ENCODE data around the gene GJA3.
"Not testable (repeated sequence)": the region's sequence is repeated elsewhere in the genome, so short reads cannot be mapped to it uniquely, and the experiment has no call there.

Gene GJA3

GRCh38 chr13:20182231-20182846 is 21.5 kb upstream of the GJA3 start:
- DNase-seq (ENCODE audit: low read depth) = peak; percentile 59

DNA sequence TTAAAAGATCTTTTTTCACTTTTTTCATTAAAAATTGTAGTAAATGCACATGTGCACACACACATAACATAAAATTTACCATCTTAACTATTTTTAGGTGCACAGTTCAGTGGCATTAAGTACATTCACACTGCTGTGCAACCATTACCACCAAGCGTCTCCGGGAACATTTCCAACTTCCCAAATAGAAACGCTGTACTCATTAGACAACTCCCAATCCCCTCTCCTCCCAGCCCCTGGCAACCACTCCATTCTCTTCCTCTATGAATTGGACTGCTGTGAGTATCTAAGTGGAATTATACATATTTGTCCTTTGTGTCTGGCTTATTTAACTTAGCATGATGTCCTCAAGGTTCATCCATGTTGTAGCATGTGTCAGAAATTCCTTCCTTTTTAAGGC is 20.3 kb upstream of the GJA3 start:
- no peak for DNase-seq (ENCODE audit: low read depth)

DNA sequence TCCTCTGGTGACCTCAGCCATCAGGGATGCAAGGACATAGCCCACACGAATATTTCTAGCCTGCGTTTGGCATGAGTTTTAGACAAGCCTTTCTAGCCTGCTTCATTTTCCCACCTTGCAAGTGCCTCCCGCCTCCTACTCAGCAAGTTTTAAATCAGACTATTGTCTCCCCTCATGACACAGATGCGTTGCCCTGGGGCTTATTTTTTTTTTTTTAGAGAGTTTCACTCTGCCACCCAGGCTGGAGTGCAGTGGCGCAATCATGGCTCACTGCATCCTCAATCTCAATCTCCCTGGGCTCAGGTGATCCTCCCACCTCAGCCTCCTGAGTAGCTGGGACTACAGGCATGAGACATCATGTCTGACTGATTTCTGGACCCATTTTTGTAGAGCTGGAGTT is 17.3 kb upstream of the GJA3 start:
- no peak for DNase-seq (ENCODE audit: low read depth)

DNA sequence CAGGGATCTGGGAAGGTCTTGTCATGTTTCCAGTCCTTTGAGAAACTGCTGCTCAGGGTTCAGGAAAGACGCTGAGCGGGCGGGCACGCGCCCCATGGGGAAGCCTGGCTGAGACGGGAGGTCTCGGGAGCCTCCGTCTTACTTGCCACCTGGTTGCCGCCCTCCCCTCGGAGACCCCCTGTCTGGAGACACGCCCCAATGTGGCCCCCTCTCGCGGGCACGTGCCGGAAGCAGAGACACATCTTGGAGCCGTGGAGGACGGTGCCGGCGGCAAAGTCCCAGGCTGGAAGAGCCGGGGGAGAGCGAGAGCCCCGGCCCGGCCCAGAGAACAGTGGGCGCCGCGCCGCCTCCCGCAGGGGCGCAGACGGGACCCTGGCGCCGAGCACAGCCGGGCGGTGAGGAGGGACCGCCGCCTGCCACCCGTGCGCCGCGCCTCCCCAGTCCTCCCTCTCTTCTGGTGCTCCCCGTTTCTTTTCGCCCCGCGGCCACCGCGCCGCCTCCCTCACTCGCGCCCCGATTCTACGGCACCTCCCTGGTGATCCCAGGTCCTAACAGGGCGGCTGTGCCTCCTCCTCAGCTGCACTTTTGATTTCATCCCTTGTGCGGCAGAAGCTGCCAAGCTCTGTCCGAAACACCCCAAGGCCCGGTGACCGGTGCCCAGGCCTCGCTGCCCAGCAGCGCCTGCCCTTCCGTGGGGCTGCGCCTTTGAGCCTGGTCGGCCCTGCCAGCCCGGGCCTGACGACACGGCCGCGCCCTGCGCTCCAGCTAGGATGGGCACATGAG is 16.4 kb upstream of the GJA3 start:
- no peak for DNase-seq (ENCODE audit: low read depth)

DNA sequence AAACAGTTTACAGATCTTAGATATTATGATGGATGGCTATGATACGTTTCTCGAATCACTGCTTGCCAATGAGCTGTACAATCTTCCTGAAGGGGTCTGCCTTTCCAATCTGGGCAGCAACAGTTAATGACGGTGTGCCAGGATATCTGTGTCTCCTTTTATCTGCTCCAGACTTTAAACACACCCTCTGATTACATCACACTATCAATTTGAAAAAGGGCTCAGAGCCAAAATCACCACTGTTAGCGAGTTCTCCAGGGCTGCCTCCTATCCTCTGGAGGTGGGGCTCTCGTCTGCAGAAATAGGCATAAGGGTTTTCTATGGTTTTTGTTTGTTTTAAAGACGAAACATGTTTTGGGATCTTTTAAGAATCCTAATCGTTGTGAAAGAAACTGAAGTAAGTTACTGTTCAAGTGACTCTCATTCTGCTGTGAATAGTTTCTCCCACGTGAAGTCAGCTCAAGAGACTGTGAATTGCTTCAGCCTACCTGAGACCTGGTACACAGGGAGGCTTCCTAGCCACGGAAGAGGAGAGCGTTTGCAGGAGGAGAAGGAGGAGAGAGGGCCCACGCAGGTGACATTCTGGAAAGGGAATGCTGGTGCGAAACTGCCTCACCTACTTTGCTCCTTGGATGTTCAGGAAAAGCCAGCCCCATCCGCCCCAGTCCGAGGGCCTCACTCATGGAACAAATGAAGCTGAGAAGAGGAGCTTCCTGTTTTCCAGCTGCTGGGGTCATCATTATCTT is 15.2 kb upstream of the GJA3 start:
- no peak for DNase-seq (ENCODE audit: low read depth)

- no peak for DNase-seq (ENCODE audit: low read depth)
Observed at GRCh38 chr13:20175406-20175794, 14.5 kb upstream of the GJA3 start.

DNA sequence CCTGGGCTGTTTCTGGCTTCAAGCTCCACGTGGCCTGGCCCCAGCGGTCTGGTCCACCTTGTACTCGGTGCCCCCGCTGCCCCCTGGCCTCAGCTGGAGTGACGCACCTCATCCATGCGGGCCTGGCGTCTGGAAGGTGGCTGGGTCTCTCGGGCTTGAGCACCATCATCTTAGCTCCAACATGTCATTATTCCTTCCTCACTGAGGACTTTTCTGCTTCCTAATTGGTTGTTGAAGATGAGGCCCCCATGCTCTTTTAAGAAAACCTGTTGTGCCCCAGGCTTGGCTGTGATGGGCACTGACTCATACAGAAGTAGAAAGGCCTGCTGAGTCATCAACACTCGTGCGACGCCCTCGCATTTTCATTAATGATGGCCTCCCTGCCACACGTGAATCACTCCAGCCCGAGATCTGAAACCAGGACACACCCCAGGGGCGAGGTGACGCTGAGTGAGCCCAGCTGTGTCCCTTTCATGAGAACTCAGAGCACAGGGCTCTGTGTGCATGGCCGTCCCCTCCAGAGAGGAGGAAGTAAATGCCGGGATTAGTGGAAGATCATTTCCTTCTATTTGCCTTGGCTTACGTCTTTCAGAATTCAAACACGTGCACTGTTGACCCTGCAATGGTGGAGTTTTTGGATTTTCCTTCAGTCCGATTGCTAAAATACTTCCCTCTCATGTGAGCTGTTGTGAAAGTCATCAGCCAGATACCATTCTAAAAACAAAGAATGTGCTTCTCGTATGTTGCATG is 14.0 kb upstream of the GJA3 start:
- DNase-seq (ENCODE audit: low read depth) = peak; percentile 91

DNA sequence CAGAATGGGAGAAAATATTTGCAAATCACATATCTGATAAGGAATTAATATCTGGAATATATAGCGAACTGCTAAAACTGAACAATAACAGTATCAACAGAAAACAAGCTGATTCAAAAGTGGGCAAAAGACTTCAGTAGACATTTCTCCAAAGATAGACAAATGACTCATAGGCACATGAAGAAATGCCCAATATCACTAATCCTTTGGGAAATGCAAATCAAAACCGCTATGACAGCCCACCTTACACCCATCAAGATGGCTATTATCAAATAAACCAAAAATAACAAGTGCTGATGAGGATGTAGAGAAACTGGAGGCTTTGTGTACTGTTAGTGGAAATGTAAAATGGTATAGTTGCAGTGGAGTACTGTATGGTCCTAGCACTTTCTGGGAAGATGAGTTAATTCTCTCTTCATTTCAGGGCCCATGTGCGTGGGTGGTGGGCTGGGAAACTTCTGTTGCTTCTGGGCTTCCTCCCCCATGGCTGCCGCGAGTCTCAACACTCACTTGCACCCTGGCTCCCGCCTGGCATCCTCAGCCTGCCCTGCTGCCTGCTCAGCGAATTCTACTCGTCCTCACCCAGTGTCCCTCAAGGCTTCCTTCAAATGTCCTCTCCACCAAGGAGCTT is 12.4 kb upstream of the GJA3 start:
- DNase-seq (ENCODE audit: low read depth) = no peak

GRCh38 chr13:20171364-20171763 is 10.5 kb upstream of the GJA3 start:
- DNase-seq (ENCODE audit: low read depth) = no peak

- no peak for DNase-seq (ENCODE audit: low read depth)
Observed at GRCh38 chr13:20170921-20171320, 10.1 kb upstream of the GJA3 start.

DNA sequence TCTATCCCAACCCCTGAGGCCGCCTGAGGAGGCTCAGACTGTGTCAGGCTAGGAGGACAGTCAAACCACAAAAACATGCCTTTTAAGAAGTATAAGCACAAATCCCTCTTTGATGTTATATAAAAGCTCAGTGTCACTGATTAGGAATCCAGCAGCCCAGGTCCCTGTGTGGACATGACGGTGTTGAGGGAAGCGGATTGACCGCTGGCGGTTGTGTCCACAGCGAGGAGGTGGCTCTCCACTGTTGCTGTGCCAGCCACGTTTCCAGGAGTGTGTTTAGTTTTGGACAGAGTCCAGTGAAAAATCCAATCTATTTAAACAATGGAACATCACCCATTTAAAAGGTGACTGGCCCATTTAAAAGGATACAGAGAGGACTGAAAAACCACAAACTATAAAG is 7.5 kb upstream of the GJA3 start:
- no peak for DNase-seq (ENCODE audit: low read depth)

- no peak for DNase-seq (ENCODE audit: low read depth)
Observed at GRCh38 chr13:20165417-20166257, 4.8 kb upstream of the GJA3 start.

DNA sequence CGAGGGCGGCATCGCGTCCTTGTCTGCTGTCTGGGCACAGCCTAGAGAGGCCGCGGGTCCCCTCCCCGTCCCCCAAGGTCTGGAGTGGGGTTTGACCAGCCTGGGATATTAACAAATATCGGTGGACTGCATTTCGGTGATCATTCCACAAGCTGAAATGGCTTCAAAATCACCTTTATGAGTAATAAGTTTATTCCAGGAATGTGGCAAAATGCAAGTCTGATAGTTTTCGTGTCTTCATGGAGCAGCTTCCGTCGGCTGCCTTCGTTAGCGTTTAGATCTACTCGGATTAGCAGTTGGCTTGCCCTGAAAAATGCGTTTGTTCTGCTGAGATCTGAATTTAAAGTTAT is 1.1 kb upstream of the GJA3 start:
- no peak for DNase-seq (ENCODE audit: low read depth)

DNA sequence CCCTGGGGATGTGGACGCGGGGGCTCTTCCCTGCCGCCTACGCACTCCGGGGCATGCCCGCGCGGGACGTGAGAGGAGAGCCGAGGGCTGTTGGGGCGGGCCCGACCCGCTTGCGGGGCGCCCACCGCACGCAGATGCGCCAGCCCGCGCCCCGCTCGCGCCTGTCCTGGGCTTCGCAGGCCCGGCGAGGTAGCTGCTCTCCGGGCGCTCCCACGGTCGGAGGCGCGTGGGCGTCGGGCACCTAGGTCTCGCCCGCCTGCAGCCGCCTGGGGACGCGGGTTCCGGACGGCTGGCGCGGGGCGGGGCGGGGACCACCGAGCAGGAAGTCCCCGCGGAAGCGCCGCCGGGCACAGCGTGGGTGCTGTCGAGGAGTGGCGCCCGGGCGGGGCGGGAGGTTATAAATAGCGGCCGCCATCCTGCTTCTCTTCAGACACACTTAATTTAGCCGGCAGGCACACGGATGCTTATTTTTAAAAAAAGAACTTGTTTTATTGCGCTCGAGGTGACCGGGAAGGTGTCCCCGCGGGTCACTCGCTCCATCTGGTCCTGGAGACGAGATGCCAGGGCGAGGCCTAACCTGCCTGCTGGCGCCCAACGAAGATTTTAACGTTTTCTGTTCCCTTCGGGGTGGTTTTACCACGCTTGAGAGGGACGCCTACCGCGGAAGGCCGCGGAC is 561 bp upstream of the GJA3 start:
- DNase-seq (ENCODE audit: low read depth) = no peak

DNA sequence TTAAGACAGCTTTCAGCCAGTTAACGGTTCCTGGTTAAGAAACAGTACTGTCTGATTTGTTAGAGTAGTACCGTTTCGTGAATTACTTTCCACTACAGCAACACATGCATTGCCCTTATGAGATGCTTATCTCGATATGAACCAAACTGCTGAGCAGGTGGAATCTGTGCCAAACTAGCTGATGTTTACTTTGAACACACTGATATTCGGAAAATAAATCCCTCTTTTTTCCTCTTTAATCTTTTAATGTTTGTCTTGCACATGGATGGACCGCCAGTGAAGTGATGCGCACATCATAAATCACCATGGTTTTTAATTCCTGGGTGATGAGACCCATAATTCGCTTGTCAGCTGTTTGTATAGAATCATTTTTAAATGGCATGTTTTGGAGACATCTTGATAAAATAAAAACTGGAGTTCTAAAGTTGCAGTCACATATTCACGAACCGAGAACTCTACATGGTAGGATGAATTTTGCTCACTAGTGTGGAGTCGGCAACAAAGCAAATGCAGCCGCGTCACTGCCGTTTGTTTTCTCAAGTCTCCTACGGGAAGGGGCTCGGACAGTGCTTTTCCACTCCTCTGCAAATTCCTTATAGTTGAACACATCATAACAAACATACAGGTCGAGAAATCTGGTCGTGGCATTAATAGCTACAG is 1.1 kb downstream of the GJA3 start:
- DNase-seq (ENCODE audit: low read depth) = no peak

- DNase-seq (ENCODE audit: low read depth) = no peak
Observed at GRCh38 chr13:20157151-20157796, 3.6 kb downstream of the GJA3 start.

DNA sequence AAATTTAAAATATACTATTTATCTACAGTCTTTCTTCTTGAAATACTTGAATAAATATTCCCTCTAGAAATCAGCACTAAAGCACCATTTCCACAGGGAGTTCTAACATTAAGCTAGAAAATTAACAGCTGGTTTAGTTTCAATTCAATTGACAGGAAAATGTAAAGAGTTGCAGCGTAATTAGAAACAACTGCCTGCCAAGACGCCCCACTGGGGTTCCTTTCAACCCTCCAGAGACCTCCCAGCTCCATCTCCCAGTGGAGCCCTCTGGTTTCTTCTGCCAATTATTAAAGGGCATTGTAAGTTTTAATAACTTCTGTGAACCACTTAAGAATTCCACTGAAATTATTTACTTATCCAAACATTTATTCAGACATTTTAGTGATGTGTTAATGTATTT is 4.2 kb downstream of the GJA3 start:
- DNase-seq (ENCODE audit: low read depth) = no peak

DNA sequence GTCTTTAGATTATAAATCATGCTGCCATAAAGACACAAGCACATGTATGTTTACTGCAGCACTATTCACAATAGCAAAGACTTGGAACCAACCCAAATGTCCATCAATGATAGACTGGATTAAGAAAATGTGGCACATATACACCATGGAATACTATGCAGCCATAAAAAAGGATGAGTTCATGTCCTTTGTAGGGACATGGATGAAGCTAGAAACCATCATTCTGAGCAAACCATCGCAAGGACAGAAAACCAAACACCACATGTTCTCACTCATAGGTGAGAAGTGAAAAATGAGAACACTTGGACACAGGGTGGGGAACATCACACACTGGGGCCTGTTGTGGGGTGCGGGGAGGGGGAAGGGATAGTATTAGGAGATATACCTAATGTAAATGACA is 7.6 kb downstream of the GJA3 start:
- not testable (repeated sequence) for DNase-seq (ENCODE audit: low read depth)

GRCh38 chr13:20151612-20152011 is 9.2 kb downstream of the GJA3 start:
- no peak for DNase-seq (ENCODE audit: low read depth)

- no peak for DNase-seq (ENCODE audit: low read depth)
Observed at GRCh38 chr13:20151016-20151415, 9.8 kb downstream of the GJA3 start.
